PFSK-1 (cell line): Measurements from ENCODE around the gene INAVA.

Experiments
- POLR2AphosphoS5 ChIP-seq: IDR thresholded peaks from 2 replicates; pipeline ENCODE4 v1.6.1; 2012; ENCODE audit warnings: low read depth, mild to moderate bottlenecking, control low read depth, low read length, moderate library complexity
- SIN3A ChIP-seq: IDR thresholded peaks from 2 replicates; pipeline ENCODE4 v1.6.1; 2012; ENCODE audit warnings: mild to moderate bottlenecking, low read length, moderate library complexity, borderline replicate concordance; ENCODE audit not compliant: insufficient read depth
- TAF1 ChIP-seq: IDR thresholded peaks from 2 replicates; pipeline ENCODE4 v1.6.1; 2012; ENCODE audit warnings: low read length, control low read depth, borderline replicate concordance; ENCODE audit not compliant: insufficient read depth
- TF ChIP-seq, protein P1 (sequence below), 2 experiments: IDR thresholded peaks; 2 replicates each; pipeline versions ENCODE4 v1.6.1 to v1.8.0; 2011 to 2012; ENCODE audit warnings: low read depth in 2 of 2, low read length in 2 of 2, control low read depth in 1 of 2, inconsistent platforms in 1 of 2, mild to moderate bottlenecking in 1 of 2, moderate library complexity in 1 of 2; ENCODE audit not compliant: insufficient read depth in 1 of 2

DNA sequence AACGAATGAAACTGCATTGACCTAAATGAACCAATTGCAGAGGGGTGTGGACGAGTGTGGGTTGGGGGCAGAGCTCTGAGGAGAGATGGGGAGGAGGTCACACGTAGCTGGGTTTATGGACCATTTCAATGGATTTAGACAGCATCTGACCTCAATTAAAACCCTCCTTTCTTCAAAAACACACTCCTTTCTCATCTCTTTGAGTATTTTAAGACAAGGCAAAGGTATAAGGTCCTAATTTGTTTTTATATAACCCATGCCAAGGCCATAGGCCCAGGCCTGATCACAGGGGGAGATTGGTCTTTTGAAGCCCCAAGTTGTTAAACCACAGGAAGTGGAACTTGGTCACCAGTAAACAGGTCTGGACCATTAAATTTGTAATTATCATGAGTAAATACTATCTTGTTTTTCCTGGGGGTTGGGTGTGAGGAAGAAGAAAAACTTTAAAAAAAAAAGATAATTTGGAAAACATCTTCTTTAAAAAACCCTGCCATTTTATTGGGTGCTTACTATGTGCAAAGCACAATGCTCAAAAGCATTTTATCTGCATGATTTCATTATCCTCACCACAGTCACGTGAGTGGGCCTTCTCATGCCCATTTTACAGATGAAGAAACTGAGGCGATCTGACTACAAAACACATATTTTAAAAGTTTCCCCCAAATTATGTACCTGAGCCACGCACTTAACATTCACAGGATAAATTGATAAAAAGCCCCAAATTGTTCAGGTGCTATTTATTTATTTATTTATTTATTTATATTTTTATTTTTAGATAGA, 8.9 kb upstream of the INAVA start:
- TF ChIP-seq TAF1 (no peak), SIN3A (no peak), POLR2AphosphoS5 (no peak)
- TF ChIP-seq, protein P1, sequence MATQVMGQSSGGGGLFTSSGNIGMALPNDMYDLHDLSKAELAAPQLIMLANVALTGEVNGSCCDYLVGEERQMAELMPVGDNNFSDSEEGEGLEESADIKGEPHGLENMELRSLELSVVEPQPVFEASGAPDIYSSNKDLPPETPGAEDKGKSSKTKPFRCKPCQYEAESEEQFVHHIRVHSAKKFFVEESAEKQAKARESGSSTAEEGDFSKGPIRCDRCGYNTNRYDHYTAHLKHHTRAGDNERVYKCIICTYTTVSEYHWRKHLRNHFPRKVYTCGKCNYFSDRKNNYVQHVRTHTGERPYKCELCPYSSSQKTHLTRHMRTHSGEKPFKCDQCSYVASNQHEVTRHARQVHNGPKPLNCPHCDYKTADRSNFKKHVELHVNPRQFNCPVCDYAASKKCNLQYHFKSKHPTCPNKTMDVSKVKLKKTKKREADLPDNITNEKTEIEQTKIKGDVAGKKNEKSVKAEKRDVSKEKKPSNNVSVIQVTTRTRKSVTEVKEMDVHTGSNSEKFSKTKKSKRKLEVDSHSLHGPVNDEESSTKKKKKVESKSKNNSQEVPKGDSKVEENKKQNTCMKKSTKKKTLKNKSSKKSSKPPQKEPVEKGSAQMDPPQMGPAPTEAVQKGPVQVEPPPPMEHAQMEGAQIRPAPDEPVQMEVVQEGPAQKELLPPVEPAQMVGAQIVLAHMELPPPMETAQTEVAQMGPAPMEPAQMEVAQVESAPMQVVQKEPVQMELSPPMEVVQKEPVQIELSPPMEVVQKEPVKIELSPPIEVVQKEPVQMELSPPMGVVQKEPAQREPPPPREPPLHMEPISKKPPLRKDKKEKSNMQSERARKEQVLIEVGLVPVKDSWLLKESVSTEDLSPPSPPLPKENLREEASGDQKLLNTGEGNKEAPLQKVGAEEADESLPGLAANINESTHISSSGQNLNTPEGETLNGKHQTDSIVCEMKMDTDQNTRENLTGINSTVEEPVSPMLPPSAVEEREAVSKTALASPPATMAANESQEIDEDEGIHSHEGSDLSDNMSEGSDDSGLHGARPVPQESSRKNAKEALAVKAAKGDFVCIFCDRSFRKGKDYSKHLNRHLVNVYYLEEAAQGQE (IDR thresholded peaks at IDR 0.05; ENCODE audit: insufficient read depth in 1 of 2, low read depth in 2 of 2, low read length in 2 of 2) = no peak
